PC-9 (cell line): ENCODE data around the gene SHISA6.

Source experiments
- EZH2 ChIP-seq: fragments of 200-600 bp; sonication (generic); IDR thresholded peaks from 2 replicates; pipeline ENCODE4 v1.8.0; 2017; ENCODE audit warnings: antibody characterized with exemption, low read depth
- TF ChIP-seq, protein P1 (sequence below): fragments of 200-600 bp; sonication (generic); conservative IDR thresholded peaks from 2 replicates; pipeline ENCODE4 v1.6.1; 2017; ENCODE audit warnings: mixed run types, antibody characterized with exemption, mild to moderate bottlenecking, moderate library complexity

DNA sequence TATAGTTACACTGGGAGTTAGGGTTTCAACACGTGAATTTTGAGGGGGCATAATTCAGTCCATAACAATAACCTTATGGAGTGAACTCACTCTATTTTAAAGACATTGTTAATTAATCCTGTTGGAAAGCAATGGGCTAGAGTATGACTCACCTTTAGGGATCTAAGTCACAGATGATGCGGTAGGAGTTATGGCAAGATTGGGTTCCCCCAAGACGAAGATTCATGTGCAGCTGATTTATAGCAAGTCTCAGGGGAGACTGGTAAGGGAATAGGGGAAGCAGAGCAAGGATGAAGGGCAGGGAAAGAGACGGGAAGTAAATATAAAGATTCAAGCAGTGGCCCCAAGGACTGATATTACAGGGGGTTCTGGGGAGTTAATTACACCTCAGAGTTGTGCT, 197.7 kb downstream of the SHISA6 start:
- TF ChIP-seq, protein P1, sequence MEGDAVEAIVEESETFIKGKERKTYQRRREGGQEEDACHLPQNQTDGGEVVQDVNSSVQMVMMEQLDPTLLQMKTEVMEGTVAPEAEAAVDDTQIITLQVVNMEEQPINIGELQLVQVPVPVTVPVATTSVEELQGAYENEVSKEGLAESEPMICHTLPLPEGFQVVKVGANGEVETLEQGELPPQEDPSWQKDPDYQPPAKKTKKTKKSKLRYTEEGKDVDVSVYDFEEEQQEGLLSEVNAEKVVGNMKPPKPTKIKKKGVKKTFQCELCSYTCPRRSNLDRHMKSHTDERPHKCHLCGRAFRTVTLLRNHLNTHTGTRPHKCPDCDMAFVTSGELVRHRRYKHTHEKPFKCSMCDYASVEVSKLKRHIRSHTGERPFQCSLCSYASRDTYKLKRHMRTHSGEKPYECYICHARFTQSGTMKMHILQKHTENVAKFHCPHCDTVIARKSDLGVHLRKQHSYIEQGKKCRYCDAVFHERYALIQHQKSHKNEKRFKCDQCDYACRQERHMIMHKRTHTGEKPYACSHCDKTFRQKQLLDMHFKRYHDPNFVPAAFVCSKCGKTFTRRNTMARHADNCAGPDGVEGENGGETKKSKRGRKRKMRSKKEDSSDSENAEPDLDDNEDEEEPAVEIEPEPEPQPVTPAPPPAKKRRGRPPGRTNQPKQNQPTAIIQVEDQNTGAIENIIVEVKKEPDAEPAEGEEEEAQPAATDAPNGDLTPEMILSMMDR, result no peak
- no peak for TF ChIP-seq EZH2
